ENCODE results near the gene NR1H2.
"Not testable (repeated sequence)": the region's sequence is repeated elsewhere in the genome, so short reads cannot be mapped to it uniquely, and the experiment has no call there.

NR1H2 gene

GRCh38 chr19:50384685-50385535, 8.7 kb downstream of the NR1H2 start:
- no peak for DNase-seq (ENCODE audit: extremely low read depth, insufficient read length)
- no peak for TF ChIP-seq CTCF (IDR thresholded peaks at IDR 0.05; ENCODE audit: insufficient read depth, low read length, poor library complexity, severe bottlenecking)
- H3K27me3 ChIP-seq (replicated peaks; ENCODE audit: control insufficient read depth, insufficient read depth, low read length), result no peaks in the 10 kb centered on the region
- H3K36me3 ChIP-seq (ENCODE audit: control insufficient read depth, insufficient read depth, low read length), result peaks cover 25% of the 10 kb centered on the region
- peak overlapping the region; percentile 73 for H3K4me3 ChIP-seq (replicated peaks; ENCODE audit: low read depth, low read length)

DNA sequence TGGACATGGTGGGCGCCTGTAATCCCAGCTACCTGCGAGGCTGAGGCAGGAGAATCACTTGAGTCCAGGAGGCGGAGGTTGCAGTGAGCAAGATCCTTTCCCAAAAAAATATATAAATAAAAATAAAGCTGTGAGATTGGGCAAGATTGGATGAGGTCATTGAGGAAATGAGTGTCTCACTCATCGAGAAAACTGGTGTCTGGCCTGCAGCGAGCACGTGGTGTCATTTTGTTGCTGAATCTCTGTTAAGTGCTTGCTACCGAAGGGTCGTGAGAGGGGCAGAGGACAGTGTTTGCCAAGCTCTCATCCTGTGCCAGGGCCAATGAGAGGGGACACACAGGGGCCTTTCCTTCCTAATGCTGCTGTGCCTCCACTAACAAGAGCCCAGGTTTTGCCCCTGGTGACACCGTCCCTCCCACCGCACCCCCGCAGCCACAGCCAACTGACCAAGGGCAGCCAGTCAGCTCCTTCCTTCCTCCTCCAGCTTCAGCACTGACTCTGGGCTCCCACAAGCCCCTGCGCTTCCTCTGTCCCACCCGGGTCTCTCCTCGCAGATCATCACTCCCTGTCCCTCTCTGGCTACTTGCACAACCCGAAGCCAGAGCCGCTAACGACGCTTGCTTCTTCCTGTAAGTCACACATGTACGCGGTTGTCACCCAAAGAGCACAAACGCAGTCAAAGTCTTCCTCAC, 11.1 kb downstream of the NR1H2 start:
- Histone ChIP-seq H3K27me3 (replicated peaks; ENCODE audit: control insufficient read depth, insufficient read depth, low read length) (no peaks in the 10 kb centered on the region), H3K36me3 (ENCODE audit: control insufficient read depth, insufficient read depth, low read length) (peaks cover 11% of the 10 kb centered on the region), H3K4me3 (replicated peaks; ENCODE audit: low read depth, low read length) (no peak overlapping the region)
- no peak for DNase-seq (ENCODE audit: extremely low read depth, insufficient read length)
- TF ChIP-seq CTCF (IDR thresholded peaks at IDR 0.05; ENCODE audit: insufficient read depth, low read length, poor library complexity, severe bottlenecking), result no peak

DNA sequence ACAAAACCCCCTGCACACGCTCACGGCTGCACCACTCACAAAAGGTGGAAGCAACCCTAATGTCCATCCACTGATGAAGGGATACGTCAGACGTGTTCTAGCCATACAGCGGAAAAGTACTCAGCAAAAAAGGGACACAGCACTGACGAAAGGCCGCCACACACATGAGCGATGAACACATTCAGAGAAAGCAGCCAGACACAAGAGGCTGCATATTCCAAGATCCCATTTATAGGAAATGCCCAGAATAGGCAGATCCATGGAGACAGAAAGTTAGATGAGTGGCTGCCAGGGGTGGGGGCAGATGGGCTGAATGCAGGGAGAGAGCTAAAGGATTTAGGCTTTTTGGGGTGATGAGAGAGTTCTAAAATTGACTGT, 11.6 kb downstream of the NR1H2 start:
- no peak overlapping the region for H3K4me3 ChIP-seq (replicated peaks; ENCODE audit: low read depth, low read length)
- H3K27me3 ChIP-seq (replicated peaks; ENCODE audit: control insufficient read depth, insufficient read depth, low read length), result no peaks in the 10 kb centered on the region
- TF ChIP-seq CTCF (IDR thresholded peaks at IDR 0.05; ENCODE audit: insufficient read depth, low read length, poor library complexity, severe bottlenecking), result no peak
- peaks cover 9% of the 10 kb centered on the region for H3K36me3 ChIP-seq (ENCODE audit: control insufficient read depth, insufficient read depth, low read length)
- no peak for DNase-seq (ENCODE audit: extremely low read depth, insufficient read length)

GRCh38 chr19:50390295-50390694, 14.0 kb downstream of the NR1H2 start:
- H3K36me3 ChIP-seq (ENCODE audit: control insufficient read depth, insufficient read depth, low read length), result peaks cover 11% of the 10 kb centered on the region
- H3K27me3 ChIP-seq (replicated peaks; ENCODE audit: control insufficient read depth, insufficient read depth, low read length); DNase-seq (ENCODE audit: extremely low read depth, insufficient read length); H3K4me3 ChIP-seq (replicated peaks; ENCODE audit: low read depth, low read length): not testable (repeated sequence)

- not testable (repeated sequence) for H3K4me3 ChIP-seq (replicated peaks; ENCODE audit: low read depth, low read length); DNase-seq (ENCODE audit: extremely low read depth, insufficient read length); H3K27me3 ChIP-seq (replicated peaks; ENCODE audit: control insufficient read depth, insufficient read depth, low read length)
- peaks cover 11% of the 10 kb centered on the region for H3K36me3 ChIP-seq (ENCODE audit: control insufficient read depth, insufficient read depth, low read length)
Measured at GRCh38 chr19:50390952-50391351, 14.7 kb downstream of the NR1H2 start.

DNA sequence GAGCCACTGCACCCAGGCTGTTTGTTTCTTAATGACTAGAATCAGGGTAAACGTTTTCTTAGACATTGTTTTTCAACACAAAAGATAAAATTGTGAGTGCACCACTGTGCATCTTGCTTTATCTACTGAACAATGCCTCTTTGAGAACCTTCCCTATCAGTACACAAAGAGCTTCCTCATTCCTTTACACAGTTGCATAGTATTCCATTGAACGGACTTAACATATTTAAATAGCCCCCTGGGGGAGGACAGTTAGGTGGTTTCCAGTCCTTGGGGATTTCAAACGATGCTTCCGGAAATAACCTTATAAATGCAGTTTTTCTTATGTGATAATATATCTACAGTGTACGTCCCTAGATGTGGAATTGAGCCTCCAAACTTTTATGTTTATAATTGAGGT, 16.5 kb downstream of the NR1H2 start:
- 0 out of 2 replicates have a peak, but pooled peaks cover 2% of the 10 kb centered on the region for H3K36me3 ChIP-seq (ENCODE audit: control insufficient read depth, insufficient read depth, low read length)
- TF ChIP-seq CTCF (IDR thresholded peaks at IDR 0.05; ENCODE audit: insufficient read depth, low read length, poor library complexity, severe bottlenecking), result no peak
- no peak for DNase-seq (ENCODE audit: extremely low read depth, insufficient read length)

More for the DNA sequence above, 16.5 kb downstream of the NR1H2 start:
- no peaks in the 10 kb centered on the region for H3K27me3 ChIP-seq (replicated peaks; ENCODE audit: control insufficient read depth, insufficient read depth, low read length)
- no peak overlapping the region for H3K4me3 ChIP-seq (replicated peaks; ENCODE audit: low read depth, low read length)

Measured in GM06990 (cell line).